Fibroblast of pulmonary artery (primary cell): ENCODE data around the gene QKI.

Source experiments
- DNase-seq: peaks from one replicate; pipeline ENCODE4 v3.0.0-alpha.2; 2010; ENCODE audit warnings: low read depth
- H3K4me3 ChIP-seq: replicated peaks from 2 replicates; pipeline ENCODE4 v1.5.1; 2011; ENCODE audit warnings: low read depth, mild to moderate bottlenecking, control low read depth, low read length, moderate library complexity
- CTCF ChIP-seq: IDR thresholded peaks from 2 replicates; pipeline ENCODE4 v1.5.1; 2011; ENCODE audit warnings: mild to moderate bottlenecking, control low read depth, low read length, inconsistent platforms; ENCODE audit errors: missing control alignments

Gene QKI

GRCh38 chr6:163405412-163406309, 8.9 kb upstream of the QKI start:
- no peak for TF ChIP-seq CTCF
- no peak for DNase-seq
- peak overlapping the region; percentile 21 for H3K4me3 ChIP-seq

- TF ChIP-seq CTCF, result no peak
- H3K4me3 ChIP-seq, result peak overlapping the region; percentile 21
- no peak for DNase-seq
These were observed 8.2 kb upstream of the QKI start for GRCh38 chr6:163406366-163406765.

GRCh38 chr6:163406830-163407229, 7.7 kb upstream of the QKI start:
- no peak for DNase-seq
- no peak overlapping the region for H3K4me3 ChIP-seq

GRCh38 chr6:163408352-163408991, 6.0 kb upstream of the QKI start:
- no peak overlapping the region for H3K4me3 ChIP-seq
- DNase-seq, result no peak
- no peak for TF ChIP-seq CTCF

More at GRCh38 chr6:163406830-163407229, 7.7 kb upstream of the QKI start:
- TF ChIP-seq CTCF, result no peak

GRCh38 chr6:163409712-163410111, 4.8 kb upstream of the QKI start:
- H3K4me3 ChIP-seq, result no peak overlapping the region
- TF ChIP-seq CTCF, result no peak
- no peak for DNase-seq

- TF ChIP-seq CTCF, result no peak
- no peak for DNase-seq
- peak overlapping the region; percentile 67 for H3K4me3 ChIP-seq
These were observed 2.2 kb upstream of the QKI start for GRCh38 chr6:163412341-163412740.
